PC-3 (cell line): ENCODE measurements around the gene NADK2. TPM values are rescaled to one million over a fixed set of nuclear protein-coding genes. Genes with fewer than 3 reads are reported as not detected.

Source experiments
- ATAC-seq: fragments of 200-7000 bp; cut with Tn5 transposase; 2 replicates; pipeline ENCODE4 v1.9.1; 2020; ENCODE audit warnings: mild to moderate bottlenecking, moderate library complexity
- BruUV-seq: library from RNA; stranded (reverse); fragments of 400-500 nt; replicated peaks from 2 replicates; lab custom pipeline; 2021; lab: Mats Ljungman, UMichigan
- CTCF ChIA-PET: fragments of 300-600 bp; sonication (Branson Sonifier 250); formaldehyde crosslinking; loops from one replicate; lab custom pipeline; 2022; ENCODE audit warnings: antibody characterized with exemption; lab: Charles Lee
- POLR2A ChIA-PET: fragments of 300-600 bp; sonication (Branson Sonifier 250); formaldehyde crosslinking; loops from one replicate; lab custom pipeline; 2022; ENCODE audit warnings: antibody characterized with exemption; ENCODE audit not compliant: unreplicated experiment; lab: Charles Lee
- DNase-seq: peaks from one replicate; pipeline ENCODE4 v3.0.0-alpha.2; 2015
- H2AFZ ChIP-seq: fragments of 300-600 bp; sonication (generic); 2 replicates; pipeline ENCODE4 v1.6.0; 2016; ENCODE audit warnings: antibody characterized with exemption, low read length
- H3F3A ChIP-seq: fragments of 300-600 bp; sonication (generic); one replicate; pipeline ENCODE4 v1.6.0; 2017; ENCODE audit warnings: antibody characterized with exemption, low read length, control low read depth, mild to moderate bottlenecking; ENCODE audit not compliant: unreplicated experiment
- H3K27ac ChIP-seq: fragments of 300-600 bp; sonication (generic); 2 replicates; pipeline ENCODE4 v1.5.1; 2016; ENCODE audit warnings: mild to moderate bottlenecking, low read length
- H3K27me3 ChIP-seq: fragments of 300-600 bp; sonication (generic); 2 replicates; pipeline ENCODE4 v1.6.1; 2016; ENCODE audit warnings: low read length, mixed read lengths
- H3K36me3 ChIP-seq: fragments of 300-600 bp; sonication (generic); 2 replicates; pipeline ENCODE4 v1.6.1; 2016; ENCODE audit warnings: low read depth, mixed run types, low read length, mixed read lengths
- H3K4me1 ChIP-seq: fragments of 300-600 bp; sonication (generic); 2 replicates; pipeline ENCODE4 v1.5.1; 2016; ENCODE audit warnings: low read length; ENCODE audit not compliant: insufficient read depth
- H3K4me2 ChIP-seq: fragments of 300-600 bp; sonication (generic); 2 replicates; pipeline ENCODE4 v1.6.0; 2016; ENCODE audit warnings: low read length
- H3K4me3 ChIP-seq: fragments of 300-600 bp; sonication (generic); 2 replicates; pipeline ENCODE4 v1.5.1; 2016; ENCODE audit warnings: mild to moderate bottlenecking, low read length, mixed read lengths
- H3K79me2 ChIP-seq: fragments of 300-600 bp; sonication (generic); 2 replicates; pipeline ENCODE4 v1.6.1; 2017; ENCODE audit warnings: low read length, mixed read lengths
- H3K9ac ChIP-seq: fragments of 300-600 bp; sonication (generic); 2 replicates; pipeline ENCODE4 v1.6.0; 2016; ENCODE audit warnings: mild to moderate bottlenecking, low read length
- H3K9me2 ChIP-seq: fragments of 300-600 bp; sonication (generic); replicated peaks from 2 replicates; pipeline ENCODE4 v1.6.1; 2016; ENCODE audit warnings: mixed run types, low read length, mixed read lengths
- H3K9me3 ChIP-seq: fragments of 300-600 bp; sonication (generic); 2 replicates; pipeline ENCODE4 v1.6.1; 2016; ENCODE audit warnings: low read length, mixed read lengths
- H4K20me1 ChIP-seq: fragments of 300-600 bp; sonication (generic); 2 replicates; pipeline ENCODE4 v1.6.1; 2016; ENCODE audit warnings: low read length, mixed read lengths
- EZH2 ChIP-seq: fragments of 300-600 bp; sonication (generic); IDR thresholded peaks from one replicate; pipeline ENCODE4 v1.6.1; 2017; ENCODE audit warnings: antibody characterized with exemption, mild to moderate bottlenecking, low read length; ENCODE audit not compliant: unreplicated experiment
- EZH2phosphoT487 ChIP-seq: fragments of 300-600 bp; sonication (generic); IDR thresholded peaks from 2 replicates; pipeline ENCODE4 v1.6.1; 2018; ENCODE audit warnings: mild to moderate bottlenecking, antibody characterized with exemption, low read length, borderline replicate concordance
- intact Hi-C: fragments of 100-400 bp; cut with micrococcal nuclease; formaldehyde crosslinking; loops from 2 replicates; pipeline ENCODE4 v1.9.0; 2023
- total RNA-seq: library from RNA; depleted of rRNA; stranded (reverse); fragments of >200 nt; gene quantifications from 2 replicates; pipeline ENCODE4 v1.2.3, GENCODE V29; 2014
- TF ChIP-seq, protein P1 (sequence below): fragments of 300-600 bp; sonication (generic); conservative IDR thresholded peaks from 2 replicates; pipeline ENCODE4 v1.5.1; 2017; ENCODE audit warnings: antibody characterized with exemption, low read depth, mild to moderate bottlenecking, low read length

Gene NADK2
- total RNA-seq, 1 experiment from 2014 or later: 17.7 TPM

DNA sequence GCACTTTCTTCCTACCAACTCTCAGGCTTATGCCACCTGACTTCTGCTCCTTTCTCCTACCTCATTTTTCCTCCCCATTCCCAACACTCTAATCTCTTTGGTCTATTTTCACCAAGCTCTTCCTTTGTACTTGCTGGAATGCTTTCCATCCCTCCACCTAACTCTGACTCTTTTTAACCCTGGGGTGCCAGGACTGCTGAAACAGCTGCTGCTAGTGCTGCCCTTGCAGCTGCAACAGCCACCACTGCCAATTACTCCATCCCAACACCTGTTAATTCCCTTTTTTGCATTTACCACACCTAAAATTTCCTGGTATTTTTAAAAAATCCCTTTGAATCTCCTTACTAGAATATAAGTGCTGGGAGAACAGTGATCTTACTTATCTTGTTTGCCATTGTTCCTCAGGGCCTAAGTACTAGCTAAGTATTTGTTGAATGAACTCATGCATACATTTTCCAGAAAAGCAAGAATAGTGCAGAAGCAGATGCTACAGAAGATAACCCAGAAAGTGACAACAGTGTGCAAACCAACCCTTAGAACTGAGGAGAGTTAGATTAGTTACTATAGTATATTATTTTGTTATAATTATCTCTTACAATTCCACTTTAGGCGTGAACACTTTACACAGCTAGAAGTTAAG is 11.5 kb downstream of the NADK2 start:
- no peaks in the 10 kb centered on the region for H3K27me3 ChIP-seq
- no peak overlapping the region for H3K9ac ChIP-seq
- no peaks in the 10 kb centered on the region for H3K9me3 ChIP-seq
- ChIA-PET CTCF (interaction anchor here (0.8 kb wide), 1 partner anchor 11 kb away, joined by 3 read pairs; the partner anchor contains the start of gene NADK2), POLR2A (no interaction called here)
- no peaks in the 10 kb centered on the region for H4K20me1 ChIP-seq
- H2AFZ ChIP-seq: no peak overlapping the region
- H3K27ac ChIP-seq: no peak overlapping the region
- H3K4me1 ChIP-seq: peaks cover 10% of the 10 kb centered on the region
- H3K4me2 ChIP-seq: no peak overlapping the region
- TF ChIP-seq EZH2 (no peak), EZH2phosphoT487 (no peak)
- TF ChIP-seq, protein P1, sequence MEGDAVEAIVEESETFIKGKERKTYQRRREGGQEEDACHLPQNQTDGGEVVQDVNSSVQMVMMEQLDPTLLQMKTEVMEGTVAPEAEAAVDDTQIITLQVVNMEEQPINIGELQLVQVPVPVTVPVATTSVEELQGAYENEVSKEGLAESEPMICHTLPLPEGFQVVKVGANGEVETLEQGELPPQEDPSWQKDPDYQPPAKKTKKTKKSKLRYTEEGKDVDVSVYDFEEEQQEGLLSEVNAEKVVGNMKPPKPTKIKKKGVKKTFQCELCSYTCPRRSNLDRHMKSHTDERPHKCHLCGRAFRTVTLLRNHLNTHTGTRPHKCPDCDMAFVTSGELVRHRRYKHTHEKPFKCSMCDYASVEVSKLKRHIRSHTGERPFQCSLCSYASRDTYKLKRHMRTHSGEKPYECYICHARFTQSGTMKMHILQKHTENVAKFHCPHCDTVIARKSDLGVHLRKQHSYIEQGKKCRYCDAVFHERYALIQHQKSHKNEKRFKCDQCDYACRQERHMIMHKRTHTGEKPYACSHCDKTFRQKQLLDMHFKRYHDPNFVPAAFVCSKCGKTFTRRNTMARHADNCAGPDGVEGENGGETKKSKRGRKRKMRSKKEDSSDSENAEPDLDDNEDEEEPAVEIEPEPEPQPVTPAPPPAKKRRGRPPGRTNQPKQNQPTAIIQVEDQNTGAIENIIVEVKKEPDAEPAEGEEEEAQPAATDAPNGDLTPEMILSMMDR: no peak
- intact Hi-C loops: no loop called here
- H3K9me2 ChIP-seq: no peaks in the 10 kb centered on the region
- H3K79me2 ChIP-seq: peaks cover 42% of the 10 kb centered on the region
- H3F3A ChIP-seq: no peaks in the 10 kb centered on the region
- no peak overlapping the region for H3K4me3 ChIP-seq
- ATAC-seq (no peak), DNase-seq (no peak)
- BruUV-seq: no TSS peak
- H3K36me3 ChIP-seq: no peaks in the 10 kb centered on the region; the same call in 1 of the 2 replicates

DNA sequence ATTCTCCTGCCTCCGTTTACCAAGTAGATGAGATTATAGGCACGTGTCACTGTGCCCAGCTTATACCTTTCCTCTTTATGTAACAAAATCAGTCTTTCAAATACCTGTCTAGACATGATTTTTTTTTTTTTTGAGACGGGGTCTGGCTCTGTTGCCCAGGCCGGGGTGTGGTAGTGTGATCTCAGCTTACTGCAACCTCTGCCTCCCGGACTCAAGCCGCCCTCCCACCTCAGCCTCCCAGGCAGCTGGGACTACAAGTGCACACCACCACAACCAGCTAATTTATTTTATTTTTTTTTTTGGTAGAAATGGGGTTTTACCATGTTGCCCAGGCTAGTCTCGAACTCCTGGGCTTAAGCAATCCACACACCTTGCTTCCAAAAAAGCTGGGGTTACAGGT is 13.2 kb downstream of the NADK2 start:
- DNase-seq (no peak), ATAC-seq (no peak; the same call in 1 of the 2 replicates)
- no peaks in the 10 kb centered on the region for H4K20me1 ChIP-seq
- H3K9me2 ChIP-seq: no peaks in the 10 kb centered on the region
- POLR2A ChIA-PET: no interaction called here
- peak overlapping the region; percentile 54 for H3K4me2 ChIP-seq
- TF ChIP-seq, protein P1: no peak
- no peak for TF ChIP-seq EZH2
- TF ChIP-seq EZH2phosphoT487: no peak
- CTCF ChIA-PET: no interaction called here
- H3K9me3 ChIP-seq: no peaks in the 10 kb centered on the region
- no peaks in the 10 kb centered on the region for H3F3A ChIP-seq
- no peak overlapping the region for H2AFZ ChIP-seq
- H3K36me3 ChIP-seq: no peaks in the 10 kb centered on the region; the same call in 1 of the 2 replicates
- 0 out of 2 replicates have a peak overlapping the region, but pooled peaks have one; percentile 25 for H3K4me3 ChIP-seq
- H3K4me1 ChIP-seq: peaks cover 10% of the 10 kb centered on the region
- BruUV-seq: no TSS peak
- H3K27me3 ChIP-seq: no peaks in the 10 kb centered on the region
- H3K9ac ChIP-seq: no peak overlapping the region
- intact Hi-C loops: no loop called here
- H3K27ac ChIP-seq: peak overlapping the region; percentile 41
- peaks cover 33% of the 10 kb centered on the region for H3K79me2 ChIP-seq

DNA sequence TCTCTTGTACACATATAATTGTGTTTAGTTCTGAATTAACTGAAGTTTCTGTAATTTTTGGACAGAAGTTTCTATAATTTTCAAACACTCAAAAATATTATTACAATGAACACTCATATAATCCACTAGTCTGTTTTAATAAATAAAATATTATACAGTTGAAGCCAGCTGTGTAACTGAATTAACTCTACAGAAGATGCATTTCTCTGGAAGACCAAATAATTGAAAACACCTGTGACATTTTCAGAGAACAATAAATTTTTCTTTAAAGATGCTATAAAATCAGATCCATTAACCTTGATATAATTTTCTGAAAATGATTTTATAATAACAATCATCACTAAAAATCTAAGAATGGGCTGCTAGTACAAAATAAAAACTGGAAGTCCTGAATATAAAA is 14.7 kb downstream of the NADK2 start:
- no peak overlapping the region for H3K27ac ChIP-seq
- TF ChIP-seq EZH2phosphoT487: no peak
- TF ChIP-seq EZH2: no peak
- TF ChIP-seq, protein P1: no peak
- BruUV-seq: no TSS peak
- DNase-seq: no peak
- H3K9ac ChIP-seq: no peak overlapping the region
- H3K36me3 ChIP-seq: no peaks in the 10 kb centered on the region; the same call in 1 of the 2 replicates
- H3K4me3 ChIP-seq: no peak overlapping the region
- ChIA-PET CTCF (interaction anchor here (1.0 kb wide), 1 partner anchor 49 kb away, joined by 4 read pairs; no protein-coding TSS in a partner anchor), POLR2A (no interaction called here)
- H3F3A ChIP-seq: no peaks in the 10 kb centered on the region
- no peaks in the 10 kb centered on the region for H4K20me1 ChIP-seq
- H2AFZ ChIP-seq: no peak overlapping the region
- H3K79me2 ChIP-seq: peaks cover 24% of the 10 kb centered on the region
- no peaks in the 10 kb centered on the region for H3K9me2 ChIP-seq
- no peaks in the 10 kb centered on the region for H3K27me3 ChIP-seq
- H3K9me3 ChIP-seq: no peaks in the 10 kb centered on the region
- no peak overlapping the region for H3K4me2 ChIP-seq
- peaks cover 10% of the 10 kb centered on the region for H3K4me1 ChIP-seq
- no peak for ATAC-seq
- intact Hi-C loops: no loop called here
